Heart left ventricle (tissue), 16 donors: ENCODE results near the gene ACSL1. TPM values are rescaled to one million over a fixed set of nuclear protein-coding genes. Genes with fewer than 3 reads are reported as not detected.
A peak's percentile ranks its signal among the peaks of the same experiment; 100 is the strongest.

Source experiments
- ATAC-seq, 4 donors: fragments of 200-7000 bp; cut with Tn5 transposase; one replicate each; pipeline ENCODE4 v1.9.1; 2020 to 2022; ENCODE audit warnings: moderate library complexity in 4 of 4, mild to moderate bottlenecking in 3 of 4, moderate number of reproducible peaks in 1 of 4
- DNase-seq, 5 donors: peaks; one replicate each; pipeline ENCODE4 v3.0.0-alpha.2; 2020
- H3K27ac ChIP-seq, 12 donors: fragments of 200-600 bp; sonication (generic) in 4 of 12; one replicate each; pipeline versions ENCODE4 v1.5.0 to v1.8.0; 2016 to 2022; ENCODE audit warnings: mild to moderate bottlenecking in 2 of 12
- H3K27me3 ChIP-seq, 9 donors: fragments of 200-600 bp; sonication (generic) in 2 of 9; one replicate each; pipeline versions ENCODE4 v1.5.1 to v1.8.0; 2016 to 2022; ENCODE audit warnings: mild to moderate bottlenecking in 3 of 9
- H3K36me3 ChIP-seq, 9 donors: fragments of 200-600 bp; sonication (generic) in 2 of 9; one replicate each; pipeline versions ENCODE4 v1.5.0 to v1.8.0; 2018 to 2022; ENCODE audit warnings: mild to moderate bottlenecking in 2 of 9
- H3K4me1 ChIP-seq, 12 donors: fragments of 200-600 bp; sonication (generic) in 4 of 12; one replicate each; pipeline versions ENCODE4 v1.5.0 to v1.8.0; 2016 to 2022; ENCODE audit warnings: mild to moderate bottlenecking in 3 of 12
- H3K4me3 ChIP-seq, 12 donors: fragments of 200-600 bp; sonication (generic) in 4 of 12; one replicate each; pipeline versions ENCODE4 v1.5.0 to v1.8.0; 2017 to 2022; ENCODE audit warnings: mild to moderate bottlenecking in 9 of 12, moderate library complexity in 4 of 12
- H3K9me3 ChIP-seq, 12 donors: fragments of 200-600 bp; sonication (generic) in 4 of 12; one replicate each; pipeline versions ENCODE4 v1.5.0 to v1.8.0; 2016 to 2022; ENCODE audit warnings: mild to moderate bottlenecking in 1 of 12
- CTCF ChIP-seq, 12 donors: fragments of 200-600 bp; sonication (generic) in 4 of 12; IDR thresholded peaks; one replicate each; pipeline versions ENCODE4 v1.5.0 to v1.8.0; 2018 to 2022; ENCODE audit warnings: antibody characterized with exemption in 12 of 12, mild to moderate bottlenecking in 5 of 12
- POLR2A ChIP-seq, 2 donors: fragments of 450-650 bp; IDR thresholded peaks; one replicate each; pipeline ENCODE4 v1.6.1; 2017; ENCODE audit warnings: antibody characterized with exemption in 2 of 2, mild to moderate bottlenecking in 2 of 2, moderate library complexity in 2 of 2
- WGBS, 4 donors: extraction: QIAGEN DNeasy Blood & Tissue Kit in 2 of 4; methylation state at CpG; one replicate each; pipeline versions ENCODE4 v1.1.5 to v1.1.7; 2013 to 2018; 5-methylcytosine and 5-hydroxymethylcytosine counted together
- intact Hi-C, 10 donors: fragments of 100-400 bp; cut with DNase I; formaldehyde crosslinking; loops; one replicate each; pipeline versions ENCODE4 v1.11.1 to v1.14.2; 2022
- polyA plus RNA-seq, 2 donors: library from polyadenylated mRNA; stranded (reverse); fragments of 200-250 nt; gene quantifications; one replicate each; pipeline ENCODE4 v1.2.3, GENCODE V29; 2013
- total RNA-seq, 9 donors: library from RNA; depleted of rRNA in 2 of 9; stranded (reverse); fragments of >200 nt in 2 of 9; fragmentation: NEBNext Ultra II Directional in 3 of 9; extraction: Animal tissue kit (Norgen Biotek cat#: 25700) in 3 of 9; gene quantifications; one replicate each; pipeline versions ENCODE4 v1.1.0 to v1.2.4, GENCODE V29; 2016 to 2023
- donor health status: ischemic (EF 13 %, LVEDD 7.1; RV severe dilation, severe dysfunction).
- donor health status: healthy with polysubstance abuse.
- donor health status: DM: no; HTN: yes; CAD: no.
- donor health status: DM: no; HTN: no; CAD: no.
- donor health status: ischemic (EF 25% LVEDD 6.9; RV normal size, moderate dysfunction).
- donor health status: ischemic (EF 25% LVEDD 5.7; RV mildly dilated, moderate dysfunction).
- donor health status: healthy.
- donor health status: DM: yes; HTN: yes; CAD: no.
- donor health status: ischemic (EF 35%, LVEDD 5.7; RV mildly dilated, moderate dysfunction).
- donor health status: nonischemic (EF 11% LVEDD 7.7; RV severe dilation, severe dysfunction).
- donor health status: DM: yes; HTN: yes; CAD: no.
- donor health status: PGD.
- donor health status: ischemic (EF 29% LVEDD 5.4; RV normal size, mild dysfunction).
- donor health status: nonischemic (EF 23%, LVEDD 6.1; RV moderate dilation, normal function).

ACSL1 gene
- total and polyA plus RNA-seq, 11 donors, result 171 to 603 (median 266) TPM

GRCh38 chr4:184857441-184858121, 31.8 kb upstream of the ACSL1 start:
- no peak for DNase-seq
- no peak for ATAC-seq
- H3K4me1 ChIP-seq, result peaks cover 0 to 73% (median 0%) of the 10 kb centered on the region in 12 donors
- H3K36me3 ChIP-seq, result no peaks in the 10 kb centered on the region
- no peak overlapping the region for H3K4me3 ChIP-seq
- intact Hi-C loops, result no loop called here
- 80 to 87% (median 84%) methylated on average over 11 of the region's 11 CpGs for WGBS, 4 donors
- H3K27ac ChIP-seq, result peak overlapping the region in 1 of 12 donors; percentile 87
- H3K9me3 ChIP-seq, result no peaks in the 10 kb centered on the region
- H3K27me3 ChIP-seq, result no peaks in the 10 kb centered on the region
- no peak for TF ChIP-seq POLR2A (IDR thresholded peaks at IDR 0.05)
- no peak for TF ChIP-seq CTCF (IDR thresholded peaks at IDR 0.05)

GRCh38 chr4:184856277-184856609, 30.5 kb upstream of the ACSL1 start:
- ATAC-seq, result peak in 2 of 4 donors; percentile 13 to 14
- peak overlapping the region in 1 of 12 donors; percentile 87 for H3K27ac ChIP-seq
- TF ChIP-seq CTCF (IDR thresholded peaks at IDR 0.05), result no peak

GRCh38 chr4:184854673-184855072, 28.9 kb upstream of the ACSL1 start:
- peaks cover 0 to 82% (median 0%) of the 10 kb centered on the region in 12 donors for H3K4me1 ChIP-seq
- peak overlapping the region in 2 of 12 donors; percentile 4 to 87 for H3K27ac ChIP-seq
- intact Hi-C loops, result no loop called here
- no peaks in the 10 kb centered on the region for H3K27me3 ChIP-seq
- H3K9me3 ChIP-seq, result no peaks in the 10 kb centered on the region
- no peak for TF ChIP-seq CTCF (IDR thresholded peaks at IDR 0.05)
- no peak for TF ChIP-seq POLR2A (IDR thresholded peaks at IDR 0.05)
- no peaks in the 10 kb centered on the region for H3K36me3 ChIP-seq
- DNase-seq (peak in 2 of 5 donors; percentile 30 to 52), ATAC-seq (peak in 2 of 4 donors; percentile 41 to 56)
- peak overlapping the region in 1 of 12 donors; percentile 4 for H3K4me3 ChIP-seq
- 54 to 66% (median 55%) methylated on average over 6 of the region's 6 CpGs for WGBS, 4 donors

More at GRCh38 chr4:184856277-184856609, 30.5 kb upstream of the ACSL1 start:
- 70 to 88% (median 76%) methylated on average over 1 of the region's 1 CpG for WGBS, 4 donors
- no peaks in the 10 kb centered on the region for H3K9me3 ChIP-seq
- DNase-seq, result no peak
- peaks cover 0 to 82% (median 0%) of the 10 kb centered on the region in 12 donors for H3K4me1 ChIP-seq
- H3K36me3 ChIP-seq, result no peaks in the 10 kb centered on the region
- no peaks in the 10 kb centered on the region for H3K27me3 ChIP-seq
- no peak overlapping the region for H3K4me3 ChIP-seq
- intact Hi-C loops, result no loop called here

- no peak for DNase-seq
- 91 to 96% (median 94%) methylated on average over 9 of the region's 9 CpGs for WGBS, 4 donors
- peak overlapping the region in 1 of 12 donors; percentile 5 for H3K4me3 ChIP-seq
- H3K4me1 ChIP-seq, result peaks cover 0 to 78% (median 0%) of the 10 kb centered on the region in 12 donors
- no peaks in the 10 kb centered on the region for H3K36me3 ChIP-seq
- no peaks in the 10 kb centered on the region for H3K9me3 ChIP-seq
- H3K27me3 ChIP-seq, result no peaks in the 10 kb centered on the region
- ATAC-seq, result no peak
- no peak for TF ChIP-seq POLR2A (IDR thresholded peaks at IDR 0.05)
- TF ChIP-seq CTCF (IDR thresholded peaks at IDR 0.05), result no peak
- intact Hi-C loops, result no loop called here
- peak overlapping the region in 1 of 12 donors; percentile 21 for H3K27ac ChIP-seq
Observed at GRCh38 chr4:184853436-184853835, 27.7 kb upstream of the ACSL1 start.
